HG03025 (cell line): Measurements from ENCODE around the gene ANKAR.
"Not testable (repeated sequence)": the region's sequence is repeated elsewhere in the genome, so short reads cannot be mapped to it uniquely, and the experiment has no call there.

Source experiments
- ATAC-seq: cut with Tn5 transposase; IDR thresholded peaks from one replicate; pipeline ENCODE4 v1.9.1; 2021; ENCODE audit warnings: mild to moderate bottlenecking, moderate library complexity; ENCODE audit not compliant: unreplicated experiment, low FRiP score

ANKAR gene, protein sequence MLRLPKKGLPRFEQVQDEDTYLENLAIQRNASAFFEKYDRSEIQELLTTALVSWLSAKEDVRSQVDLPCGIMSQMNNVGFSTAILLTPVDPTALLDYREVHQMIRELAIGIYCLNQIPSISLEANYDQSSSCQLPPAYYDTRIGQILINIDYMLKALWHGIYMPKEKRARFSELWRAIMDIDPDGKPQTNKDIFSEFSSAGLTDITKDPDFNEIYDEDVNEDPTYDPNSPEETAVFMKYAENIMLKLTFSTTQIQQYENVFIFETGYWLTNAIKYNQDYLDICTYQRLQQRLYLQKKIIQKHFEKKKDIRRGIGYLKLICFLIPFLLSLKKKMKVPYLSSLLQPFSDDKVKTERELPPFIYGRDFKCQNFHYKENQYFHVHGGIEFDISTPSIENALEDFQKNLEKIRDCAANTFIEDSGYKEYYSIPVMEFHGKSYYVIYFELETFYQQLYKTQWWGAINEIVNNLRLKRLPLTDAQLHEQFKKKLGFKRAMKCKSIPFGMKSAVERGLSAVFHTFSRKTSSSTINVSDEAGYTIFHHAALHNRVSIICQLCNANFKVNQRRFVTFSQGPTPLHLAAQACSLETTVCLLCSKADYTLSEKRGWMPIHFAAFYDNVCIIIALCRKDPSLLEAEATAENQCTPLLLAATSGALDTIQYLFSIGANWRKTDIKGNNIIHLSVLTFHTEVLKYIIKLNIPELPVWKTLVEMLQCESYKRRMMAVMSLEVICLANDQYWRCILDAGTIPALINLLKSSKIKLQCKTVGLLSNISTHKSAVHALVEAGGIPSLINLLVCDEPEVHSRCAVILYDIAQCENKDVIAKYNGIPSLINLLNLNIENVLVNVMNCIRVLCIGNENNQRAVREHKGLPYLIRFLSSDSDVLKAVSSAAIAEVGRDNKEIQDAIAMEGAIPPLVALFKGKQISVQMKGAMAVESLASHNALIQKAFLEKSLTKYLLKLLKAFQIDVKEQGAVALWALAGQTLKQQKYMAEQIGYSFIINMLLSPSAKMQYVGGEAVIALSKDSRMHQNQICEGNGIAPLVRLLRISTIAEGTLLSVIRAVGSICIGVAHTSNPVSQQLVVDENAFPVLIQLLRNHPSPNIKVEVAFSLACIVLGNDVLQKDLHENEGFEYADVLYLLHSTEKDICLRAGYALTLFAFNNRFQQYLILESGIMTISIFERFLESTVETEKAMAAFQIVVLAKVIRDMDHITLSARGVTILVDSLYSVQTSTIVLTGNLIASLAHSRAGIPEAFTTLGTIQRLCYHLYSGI (N-terminal part only)

GRCh38 chr2:189674374-189675112 is at the start of gene ANKAR:
Gene ANKAR (plus strand): TSS chr2:189674670. CDS start chr2:189676491, 1,821 bp downstream.
- ATAC-seq, result peak; percentile 97

DNA sequence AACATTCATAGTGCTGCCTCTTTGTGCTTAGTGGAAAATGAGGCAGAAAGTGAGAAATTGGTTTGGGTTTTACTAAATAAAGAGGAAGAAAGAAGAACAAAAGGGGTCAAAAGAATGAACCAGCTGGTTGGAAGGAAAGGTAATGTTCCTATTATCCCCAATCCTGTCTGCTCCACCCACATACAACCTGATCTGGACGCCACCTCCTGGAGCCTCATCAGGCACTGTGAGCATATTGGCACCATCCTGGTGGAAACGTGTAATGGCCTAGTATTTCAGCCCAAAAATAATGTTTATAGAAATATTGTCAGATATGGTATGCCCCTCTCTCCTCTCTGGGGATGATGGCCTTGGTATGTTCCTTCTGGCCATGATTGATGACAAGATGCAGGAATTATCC is 48.8 kb upstream of the ANKAR start:
- ATAC-seq, result no peak

DNA sequence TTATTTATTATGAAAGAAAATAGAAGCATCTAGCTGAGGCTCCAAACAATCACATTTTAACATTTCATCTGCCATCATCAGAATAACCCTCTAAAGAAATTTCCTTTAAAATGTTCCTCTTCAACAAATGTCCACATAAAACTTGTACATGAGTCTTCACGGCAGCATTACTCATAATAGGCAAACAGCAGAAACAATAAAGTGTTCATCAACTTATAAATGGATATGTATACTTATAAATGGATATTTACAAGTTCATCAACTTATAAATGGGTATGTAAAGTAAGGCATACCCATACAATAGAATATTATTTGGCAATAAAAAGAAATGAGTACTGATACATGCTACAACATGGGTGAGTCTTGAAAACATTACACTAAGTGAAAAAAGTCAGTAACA is 46.7 kb upstream of the ANKAR start:
- ATAC-seq, result no peak

DNA sequence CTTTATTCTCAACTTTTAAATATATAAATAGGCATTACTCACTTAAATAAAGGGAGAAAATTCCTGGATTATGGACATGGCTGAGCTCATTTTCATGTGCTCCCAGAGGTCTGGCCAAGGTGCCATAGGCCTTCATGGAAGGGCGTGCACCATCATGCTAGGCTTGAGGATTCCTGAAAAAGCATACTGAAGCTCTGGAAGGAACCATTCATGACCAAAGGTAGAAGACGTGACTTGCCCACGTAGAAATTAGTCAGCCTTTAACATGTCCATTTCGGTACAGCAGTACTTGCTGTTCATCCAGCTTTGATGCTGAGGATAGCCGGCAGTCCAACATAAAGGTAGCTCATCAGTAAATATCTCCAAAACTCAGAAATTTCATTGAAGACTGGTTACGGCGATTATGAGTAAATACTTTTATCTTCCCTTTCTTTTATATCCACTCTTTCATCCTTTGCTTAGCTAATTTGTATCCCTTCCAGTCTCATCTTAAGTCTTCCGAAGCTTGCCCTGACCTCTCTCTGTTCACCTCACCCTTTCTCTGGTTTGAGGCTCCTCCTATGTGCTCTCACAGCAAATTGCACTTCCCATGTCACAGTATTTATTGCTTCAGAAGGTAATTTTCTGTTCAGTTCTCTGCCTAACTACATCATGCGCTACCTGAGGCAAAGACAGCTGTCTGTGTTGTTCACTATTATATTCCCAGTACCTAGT is 45.5 kb upstream of the ANKAR start:
- ATAC-seq, result no peak

DNA sequence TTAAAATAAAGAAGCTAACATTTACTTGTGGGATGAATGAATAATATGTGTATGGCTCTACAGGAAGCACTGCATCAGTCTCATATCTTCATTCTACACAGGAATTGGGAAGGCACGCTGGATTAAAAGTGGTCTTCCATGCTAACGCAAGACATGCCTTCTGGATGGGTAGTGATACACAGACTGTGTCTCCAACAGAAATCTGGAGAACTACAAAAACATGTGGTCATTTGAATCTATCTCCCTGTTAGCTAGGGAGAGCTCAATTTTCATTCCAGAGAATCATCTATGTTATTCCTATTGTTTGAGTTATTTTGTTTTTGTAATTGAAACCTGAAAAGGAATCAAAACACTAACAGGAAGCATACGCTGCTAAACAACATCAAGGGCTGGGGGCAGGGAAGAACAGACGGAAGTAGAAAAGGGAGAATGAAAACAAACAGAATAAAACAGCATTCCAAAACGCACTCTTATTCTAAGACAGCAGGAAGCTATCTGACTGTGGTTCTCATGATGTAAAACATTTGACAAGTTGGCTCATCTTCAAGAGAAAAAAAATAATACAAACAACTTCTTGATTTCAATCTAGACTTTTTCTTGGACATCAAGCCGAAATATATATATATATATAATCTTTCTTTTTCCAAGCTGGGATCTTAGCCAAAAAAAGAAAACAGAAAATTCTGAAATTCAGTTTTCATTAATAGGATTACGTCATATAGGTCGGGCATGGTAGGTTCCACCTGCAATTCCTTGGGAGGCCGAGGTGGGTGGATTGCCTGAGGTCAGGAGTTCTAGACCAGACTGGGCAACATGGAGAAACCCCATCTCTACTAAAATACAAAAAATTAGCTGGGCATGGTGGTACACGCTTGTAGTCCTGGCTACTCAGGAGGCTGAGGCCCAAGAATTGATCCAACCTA is 44.7 kb upstream of the ANKAR start:
- no peak for ATAC-seq

- no peak for ATAC-seq
Observed at GRCh38 chr2:189631849-189632248, 42.6 kb upstream of the ANKAR start.

- no peak for ATAC-seq
Observed at GRCh38 chr2:189633392-189633811, 41.1 kb upstream of the ANKAR start.

GRCh38 chr2:189635353-189635752 is 39.1 kb upstream of the ANKAR start:
- no peak for ATAC-seq

- ATAC-seq, result no peak
Observed at GRCh38 chr2:189638301-189639006, 36.0 kb upstream of the ANKAR start.

GRCh38 chr2:189639007-189639609 is 35.4 kb upstream of the ANKAR start:
- ATAC-seq, result no peak

DNA sequence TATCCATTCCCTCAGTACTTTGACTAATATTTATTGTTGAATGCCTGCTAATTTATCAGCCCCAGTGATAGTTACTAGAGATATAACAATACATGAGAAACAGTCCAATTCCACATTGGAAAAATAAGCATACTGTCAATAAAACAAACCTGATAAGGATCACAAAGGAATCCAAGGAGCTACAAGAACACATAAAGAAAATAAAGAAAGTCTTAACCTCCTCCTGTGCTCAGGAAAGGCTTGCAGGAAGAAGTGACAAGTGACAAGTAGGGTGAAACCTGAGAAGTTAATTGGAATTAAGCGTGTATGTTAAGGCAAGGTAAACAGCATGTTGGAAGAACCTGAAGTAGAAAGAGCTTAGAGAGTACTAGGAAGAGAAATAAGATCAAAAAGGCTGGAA is 33.5 kb upstream of the ANKAR start:
- no peak for ATAC-seq

- no peak for ATAC-seq
Observed at GRCh38 chr2:189641590-189641989, 32.9 kb upstream of the ANKAR start.

- no peak for ATAC-seq
Observed at GRCh38 chr2:189646521-189646920, 27.9 kb upstream of the ANKAR start.

DNA sequence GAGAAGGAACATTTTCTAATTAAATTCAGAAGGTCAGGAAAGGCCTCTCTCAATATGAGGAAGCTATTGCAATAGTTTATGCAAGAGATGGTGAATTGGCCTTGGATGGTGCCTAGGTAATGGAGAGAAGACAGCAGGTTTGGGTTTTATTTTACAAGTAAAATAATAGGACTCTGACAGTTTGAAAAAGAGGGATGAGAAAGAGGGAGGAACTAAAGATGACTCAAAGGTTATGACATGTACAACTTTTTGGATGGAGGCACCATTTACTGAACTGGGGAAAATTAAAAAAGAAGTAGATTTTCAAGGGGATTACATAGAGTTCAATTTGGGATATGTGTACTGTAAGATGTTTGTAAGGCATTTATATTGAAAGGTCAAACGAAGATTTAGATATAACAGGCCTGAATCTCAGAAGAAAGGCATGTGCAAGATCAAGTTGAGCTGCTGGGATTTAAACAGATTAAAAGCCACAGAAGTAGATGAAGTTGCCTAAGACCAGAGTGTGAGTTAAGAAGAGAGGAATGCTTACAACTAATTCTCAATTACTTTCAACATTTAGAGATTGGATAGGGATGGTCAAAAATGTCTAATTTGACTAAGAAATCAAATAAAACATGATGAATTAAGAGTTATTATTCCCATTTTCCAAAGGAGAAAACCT is 25.5 kb upstream of the ANKAR start:
- ATAC-seq, result no peak

DNA sequence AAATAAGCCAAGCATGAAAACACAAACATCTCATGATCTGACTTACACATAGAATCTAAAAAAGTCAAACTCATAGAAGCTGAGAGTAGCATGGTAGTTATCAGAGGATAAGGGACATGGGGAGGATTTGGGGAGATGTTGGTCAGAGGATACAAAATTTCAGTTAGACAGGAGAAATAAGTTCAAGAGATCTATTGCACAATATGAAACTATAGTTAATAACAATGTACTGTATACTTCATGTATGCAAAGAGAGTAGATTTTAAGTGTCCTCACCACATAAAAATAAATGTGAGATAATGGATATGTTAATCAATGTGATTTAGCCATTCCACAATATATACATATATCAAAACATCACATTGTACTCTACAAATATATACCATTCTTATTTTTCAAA is 23.2 kb upstream of the ANKAR start:
- no peak for ATAC-seq

GRCh38 chr2:189653464-189653863 is 21.0 kb upstream of the ANKAR start:
- not testable (repeated sequence) for ATAC-seq

DNA sequence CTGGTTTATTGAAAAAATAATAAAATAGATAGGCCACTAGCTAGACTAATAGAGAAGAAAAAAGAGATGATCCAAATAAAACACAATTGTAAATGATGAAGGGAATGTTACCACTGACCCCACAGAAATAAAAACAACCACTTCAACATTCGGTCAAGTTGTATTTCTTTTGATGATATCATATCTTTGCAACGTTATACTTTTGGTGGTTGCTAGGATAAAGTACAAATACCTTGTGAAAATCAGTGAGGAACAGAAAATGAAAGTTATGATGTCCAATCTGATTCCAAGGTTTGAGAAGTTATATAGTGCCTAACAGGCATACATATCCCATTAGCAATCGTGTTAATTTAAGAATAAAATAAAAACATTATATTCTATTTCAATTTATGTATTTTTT is 19.8 kb upstream of the ANKAR start:
- ATAC-seq, result no peak
